COR-L47 (cell line): Measurements from ENCODE around the gene ATXN10.
"Not testable (repeated sequence)": the region's sequence is repeated elsewhere in the genome, so short reads cannot be mapped to it uniquely, and the experiment has no call there.

Experiments used
- DNase-seq: peaks from one replicate; lab custom pipeline; 2025; lab: John Stamatoyannopoulos, UW

The ATXN10 gene

GRCh38 chr22:45709060-45709739, 37.6 kb downstream of the ATXN10 start:
- no peak for DNase-seq

- no peak for DNase-seq
Observed at GRCh38 chr22:45709866-45710265, 38.2 kb downstream of the ATXN10 start.

- no peak for DNase-seq
Observed at GRCh38 chr22:45710469-45710868, 38.8 kb downstream of the ATXN10 start.

GRCh38 chr22:45714390-45714789, 42.8 kb downstream of the ATXN10 start:
- not testable (repeated sequence) for DNase-seq

GRCh38 chr22:45717789-45718188, 46.2 kb downstream of the ATXN10 start:
- no peak for DNase-seq

- DNase-seq = no peak
Observed at GRCh38 chr22:45718391-45718790, 46.8 kb downstream of the ATXN10 start.

GRCh38 chr22:45720839-45721378, 49.3 kb downstream of the ATXN10 start:
- DNase-seq = no peak

- no peak for DNase-seq
Observed at GRCh38 chr22:45722006-45722405, 50.4 kb downstream of the ATXN10 start.

- no peak for DNase-seq
Observed at GRCh38 chr22:45726081-45726480, 54.4 kb downstream of the ATXN10 start.

GRCh38 chr22:45731041-45731797, 59.6 kb downstream of the ATXN10 start:
- DNase-seq = no peak

GRCh38 chr22:45731798-45732495, 60.3 kb downstream of the ATXN10 start:
- DNase-seq = no peak

GRCh38 chr22:45735273-45735672, 63.6 kb downstream of the ATXN10 start:
- no peak for DNase-seq

GRCh38 chr22:45738206-45738605, 66.6 kb downstream of the ATXN10 start:
- no peak for DNase-seq

- no peak for DNase-seq
Observed at GRCh38 chr22:45740236-45740635, 68.6 kb downstream of the ATXN10 start.

- no peak for DNase-seq
Observed at GRCh38 chr22:45742866-45743450, 71.3 kb downstream of the ATXN10 start.

GRCh38 chr22:45743687-45744086, 72.1 kb downstream of the ATXN10 start:
- no peak for DNase-seq

GRCh38 chr22:45744442-45744841, 72.8 kb downstream of the ATXN10 start:
- no peak for DNase-seq

GRCh38 chr22:45750626-45751025, 79.0 kb downstream of the ATXN10 start:
- no peak for DNase-seq

GRCh38 chr22:45752036-45752435, 80.4 kb downstream of the ATXN10 start:
- no peak for DNase-seq

- no peak for DNase-seq
Observed at GRCh38 chr22:45754822-45755221, 83.2 kb downstream of the ATXN10 start.

GRCh38 chr22:45756558-45756957, 84.9 kb downstream of the ATXN10 start:
- DNase-seq = no peak

- no peak for DNase-seq
Observed at GRCh38 chr22:45757068-45757467, 85.4 kb downstream of the ATXN10 start.
